HepG2 (cell line): ENCODE results near the gene CBFA2T2. TPM values are rescaled to one million over a fixed set of nuclear protein-coding genes. Genes with fewer than 3 reads are reported as not detected.

Experiments
- ATF4 ChIP-seq, 2 experiments: fragments of 450-650 bp in 1 of 2; sonication (generic) in 1 of 2; formaldehyde crosslinking; IDR thresholded peaks; 2 replicates each; pipeline versions ENCODE4 v1.5.0 to v1.8.0; 2020 to 2022; ENCODE audit warnings: mild to moderate bottlenecking in 1 of 2, missing genetic modification reagents in 1 of 2
- ATF7 ChIP-seq, 2 experiments: fragments of 450-650 bp in 1 of 2; sonication (generic) in 1 of 2; formaldehyde crosslinking in 1 of 2; IDR thresholded peaks; 2 replicates each; pipeline versions ENCODE4 v1.4.0 to v1.6.1; 2016 to 2020; ENCODE audit warnings: antibody characterized with exemption in 1 of 2, mild to moderate bottlenecking in 1 of 2, missing genetic modification reagents in 1 of 2
- DPF2 ChIP-seq: sonication (generic); formaldehyde crosslinking; IDR thresholded peaks from 2 replicates; pipeline ENCODE4 v1.4.0; 2020; ENCODE audit warnings: mild to moderate bottlenecking, low read depth, missing genetic modification reagents, borderline replicate concordance
- HOMEZ ChIP-seq: IDR thresholded peaks from 2 replicates; pipeline ENCODE4 v1.6.1; 2016; ENCODE audit warnings: low read depth
- MEIS2 ChIP-seq: sonication (generic); formaldehyde crosslinking; IDR thresholded peaks from 2 replicates; pipeline ENCODE4 v1.9.0; 2021; ENCODE audit warnings: mild to moderate bottlenecking, missing genetic modification reagents
- MYNN ChIP-seq: sonication (generic); formaldehyde crosslinking; IDR thresholded peaks from 2 replicates; pipeline ENCODE4 v1.4.0; 2020; ENCODE audit warnings: mild to moderate bottlenecking, low read depth, missing genetic modification reagents
- NKX3-1 ChIP-seq: sonication (generic); formaldehyde crosslinking; IDR thresholded peaks from 2 replicates; pipeline ENCODE4 v1.5.0; 2020; ENCODE audit warnings: missing genetic modification reagents
- POLR2AphosphoS2 ChIP-seq: IDR thresholded peaks from 2 replicates; pipeline ENCODE4 v1.6.1; 2011; ENCODE audit warnings: low read depth, low read length, improper control_type of control experiment
- PPARG ChIP-seq: conservative IDR thresholded peaks from 2 replicates; pipeline ENCODE4 v1.6.1; 2016; ENCODE audit warnings: missing biosample characterization, missing genetic modification reagents
- REPIN1 ChIP-seq: sonication (generic); formaldehyde crosslinking; IDR thresholded peaks from 2 replicates; pipeline ENCODE4 v1.8.0; 2022; ENCODE audit warnings: missing genetic modification reagents, low read depth, mild to moderate bottlenecking, borderline replicate concordance
- SKIL ChIP-seq: sonication (generic); formaldehyde crosslinking; IDR thresholded peaks from 2 replicates; pipeline ENCODE4 v1.8.0; 2022; ENCODE audit warnings: missing genetic modification reagents, mild to moderate bottlenecking, moderate library complexity, borderline replicate concordance
- TMF1 ChIP-seq: sonication (generic); formaldehyde crosslinking; IDR thresholded peaks from 2 replicates; pipeline ENCODE4 v1.8.1; 2022; ENCODE audit warnings: low read depth, missing genetic modification reagents
- ZBTB42 ChIP-seq: sonication (generic); formaldehyde crosslinking; IDR thresholded peaks from 2 replicates; pipeline ENCODE4 v1.5.0; 2020; ENCODE audit warnings: mild to moderate bottlenecking, missing genetic modification reagents
- ZKSCAN1 ChIP-seq: fragments of 150-350 bp; IDR thresholded peaks from 2 replicates; pipeline ENCODE4 v1.6.1; 2014; ENCODE audit warnings: low read length
- ZNF512B ChIP-seq: sonication (generic); formaldehyde crosslinking; IDR thresholded peaks from 2 replicates; pipeline ENCODE4 v1.5.1; 2020; ENCODE audit warnings: missing genetic modification reagents, mild to moderate bottlenecking, borderline replicate concordance
- ZNF780A ChIP-seq: sonication (generic); formaldehyde crosslinking; IDR thresholded peaks from 2 replicates; pipeline ENCODE4 v1.8.0; 2022; ENCODE audit warnings: mild to moderate bottlenecking, missing genetic modification reagents, moderate library complexity
- ZNF850 ChIP-seq: sonication (generic); formaldehyde crosslinking; conservative IDR thresholded peaks from 2 replicates; pipeline ENCODE4 v1.9.0; 2021; ENCODE audit warnings: mild to moderate bottlenecking, missing genetic modification reagents
- polyA plus RNA-seq, 8 experiments: library from polyadenylated mRNA; depleted of rRNA in 3 of 8; stranded (reverse) in 7 of 8; unstranded in 1 of 8; fragments of >200 nt; fragmentation: Illumina TruSeq in 4 of 8; extraction: Trizol in 4 of 8; gene quantifications; 2 replicates each; pipeline versions ENCODE4 v1.2.1 to v1.2.3, GENCODE V29; 2011 to 2016; ENCODE audit warnings: low read depth in 4 of 8, missing spikeins in 1 of 8, mixed read lengths in 1 of 8; ENCODE audit not compliant: insufficient read depth in 1 of 8
- total RNA-seq, 5 experiments: library from RNA; depleted of rRNA; stranded (reverse); fragments of >200 nt; fragmentation: Illumina TruSeq; extraction: Trizol; gene quantifications; 2 replicates each; pipeline ENCODE4 v1.2.3, GENCODE V29; 2016; ENCODE audit warnings: low read depth in 1 of 5

CBFA2T2 gene
- total and polyA plus RNA-seq, 2 of the 13 experiments (the other 11 are each of a cell fraction or from before 2014, with no cell fraction given) = 6.3 to 21.2 TPM

GRCh38 chr20:33561692-33562601 lies 72.1 kb downstream of the CBFA2T2 start (continued):
- TF ChIP-seq DPF2 (CRISPR knock-in tag) (peak; percentile 28; the same call in 1 of the 2 replicates), NKX3-1 (CRISPR knock-in tag) (no peak), SKIL (CRISPR knock-in tag) (no peak), ZNF512B (CRISPR knock-in tag) (no peak), ATF7 (IDR thresholded peaks at IDR 0.05) (peak; percentile 56), ATF7 (CRISPR knock-in tag; IDR thresholded peaks at IDR 0.05) (peak; percentile 83; the same call in 1 of the 2 replicates), ATF4 (CRISPR knock-in tag; IDR thresholded peaks at IDR 0.05) (peak in 1 of 2 experiments; percentile 67; a peak in 2 of 4 replicates), PPARG (CRISPR knock-in tag) (no peak; the same call in 1 of the 2 replicates), TMF1 (no peak), ZNF850 (CRISPR knock-in tag) (no peak), MYNN (CRISPR knock-in tag) (no peak; the same call in 1 of the 2 replicates), HOMEZ (CRISPR knock-in tag) (peak; percentile 89), MEIS2 (CRISPR knock-in tag) (no peak), ZNF780A (CRISPR knock-in tag) (no peak), REPIN1 (CRISPR knock-in tag) (no peak), ZBTB42 (CRISPR knock-in tag) (no peak), ZKSCAN1 (no peak), POLR2AphosphoS2 (no peak)
